Sigmoid colon (tissue), 4 donors: Measurements from ENCODE around the gene SLC25A17.

Experiments
- CTCF ChIP-seq, 4 experiments: fragments of 450-650 bp in 3 of 4; fragments of 200-600 bp in 1 of 4; IDR thresholded peaks; one replicate each; pipeline ENCODE4 v1.5.1; 2016 to 2019; ENCODE audit warnings: antibody characterized with exemption in 4 of 4, mild to moderate bottlenecking in 3 of 4, moderate library complexity in 2 of 4
- EP300 ChIP-seq, 4 donors: sonication (generic); formaldehyde crosslinking; IDR thresholded peaks; one replicate each; pipeline ENCODE4 v1.6.1; 2017; ENCODE audit warnings: antibody characterized with exemption in 4 of 4
- POLR2A ChIP-seq, 2 donors: fragments of 450-650 bp; IDR thresholded peaks; one replicate each; pipeline ENCODE4 v1.6.1; 2016; ENCODE audit warnings: antibody characterized with exemption in 2 of 2, mild to moderate bottlenecking in 2 of 2, moderate library complexity in 2 of 2
- POLR2AphosphoS5 ChIP-seq, 4 donors: sonication (generic); formaldehyde crosslinking; IDR thresholded peaks; one replicate each; pipeline ENCODE4 v1.6.1; 2017; ENCODE audit warnings: antibody characterized with exemption in 4 of 4

GRCh38 chr22:40743768-40744167 lies 75.4 kb downstream of the SLC25A17 start:
- TF ChIP-seq POLR2A (IDR thresholded peaks at IDR 0.05): no peak
- no peak for TF ChIP-seq POLR2AphosphoS5 (IDR thresholded peaks at IDR 0.05)
- no peak for TF ChIP-seq CTCF (IDR thresholded peaks at IDR 0.05)
- TF ChIP-seq EP300 (IDR thresholded peaks at IDR 0.05): no peak
